Uterus (tissue), 2 donors: ENCODE data around the gene PHTF2.

Source experiments
- POLR2A ChIP-seq, 2 donors: fragments of 450-650 bp; IDR thresholded peaks; one replicate each; pipeline ENCODE4 v1.6.1; 2016; ENCODE audit warnings: antibody characterized with exemption in 2 of 2, mild to moderate bottlenecking in 1 of 2, moderate library complexity in 1 of 2
- TF ChIP-seq, protein P1 (sequence below), 4 experiments: fragments of 200-600 bp in 2 of 4; fragments of 450-650 bp in 2 of 4; sonication (generic) in 2 of 4; IDR thresholded peaks; one replicate each; pipeline ENCODE4 v1.5.1; 2016 to 2019; ENCODE audit warnings: antibody characterized with exemption in 4 of 4, mild to moderate bottlenecking in 2 of 4, moderate library complexity in 1 of 4

DNA sequence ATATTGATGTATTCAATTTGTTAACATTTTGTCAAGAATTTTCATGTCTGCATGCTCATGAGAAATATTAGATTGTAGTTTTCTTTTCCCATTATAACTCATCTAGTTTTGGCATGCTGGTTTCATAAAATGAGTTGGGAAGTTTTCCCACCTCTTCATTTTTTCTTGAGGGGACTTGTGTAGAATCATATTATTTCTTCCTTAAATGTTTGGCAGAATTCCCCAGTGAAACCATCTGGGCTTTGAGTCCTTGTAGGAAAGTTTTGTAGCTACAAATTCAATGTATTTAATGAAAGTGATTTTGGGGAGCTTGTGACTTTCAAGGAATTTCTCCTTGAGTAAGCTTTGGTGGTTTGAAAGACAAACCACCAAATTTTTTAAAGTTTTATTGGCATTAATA is 173.2 kb downstream of the PHTF2 start:
- TF ChIP-seq, protein P1, sequence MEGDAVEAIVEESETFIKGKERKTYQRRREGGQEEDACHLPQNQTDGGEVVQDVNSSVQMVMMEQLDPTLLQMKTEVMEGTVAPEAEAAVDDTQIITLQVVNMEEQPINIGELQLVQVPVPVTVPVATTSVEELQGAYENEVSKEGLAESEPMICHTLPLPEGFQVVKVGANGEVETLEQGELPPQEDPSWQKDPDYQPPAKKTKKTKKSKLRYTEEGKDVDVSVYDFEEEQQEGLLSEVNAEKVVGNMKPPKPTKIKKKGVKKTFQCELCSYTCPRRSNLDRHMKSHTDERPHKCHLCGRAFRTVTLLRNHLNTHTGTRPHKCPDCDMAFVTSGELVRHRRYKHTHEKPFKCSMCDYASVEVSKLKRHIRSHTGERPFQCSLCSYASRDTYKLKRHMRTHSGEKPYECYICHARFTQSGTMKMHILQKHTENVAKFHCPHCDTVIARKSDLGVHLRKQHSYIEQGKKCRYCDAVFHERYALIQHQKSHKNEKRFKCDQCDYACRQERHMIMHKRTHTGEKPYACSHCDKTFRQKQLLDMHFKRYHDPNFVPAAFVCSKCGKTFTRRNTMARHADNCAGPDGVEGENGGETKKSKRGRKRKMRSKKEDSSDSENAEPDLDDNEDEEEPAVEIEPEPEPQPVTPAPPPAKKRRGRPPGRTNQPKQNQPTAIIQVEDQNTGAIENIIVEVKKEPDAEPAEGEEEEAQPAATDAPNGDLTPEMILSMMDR (IDR thresholded peaks at IDR 0.05), result no peak
- no peak for TF ChIP-seq POLR2A (IDR thresholded peaks at IDR 0.05)
